ENCODE data around the gene NINJ1. TPM values are rescaled to one million over a fixed set of nuclear protein-coding genes. Genes with fewer than 3 reads are reported as not detected.
A peak's percentile ranks its signal among the peaks of the same experiment; 100 is the strongest.

The NINJ1 gene
- total and polyA plus RNA-seq, 2 donors (not counting 1 experiment from before 2014, with no cell fraction given) = 8.3 to 13.2 TPM

DNA sequence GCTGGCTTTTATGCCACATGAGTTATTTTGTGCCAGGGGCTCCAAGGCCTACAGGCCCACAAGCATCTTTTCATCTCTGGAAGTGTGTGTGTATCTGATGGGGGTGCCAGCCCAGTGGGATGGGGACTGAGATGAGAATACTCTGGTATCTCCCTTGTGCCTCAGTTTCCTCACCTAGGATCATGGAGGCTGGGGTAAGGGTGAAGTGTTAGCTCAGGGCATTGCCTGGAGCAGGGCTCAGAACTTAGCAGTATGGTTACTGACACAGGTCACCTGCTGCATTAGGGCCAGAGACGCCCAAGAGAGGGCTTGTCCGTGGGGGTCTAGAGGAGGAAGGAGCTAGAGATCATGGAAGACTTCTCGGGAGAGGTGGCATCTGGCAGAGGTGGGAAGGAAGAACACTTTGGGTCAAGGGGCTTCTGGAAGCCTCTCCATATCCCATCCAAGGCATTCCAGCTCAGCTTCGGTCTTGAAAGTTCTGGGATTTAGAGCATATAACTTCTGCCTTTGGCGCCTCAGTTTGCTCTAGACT is 49.1 kb upstream of the NINJ1 start:
- Histone ChIP-seq H3K9ac (ENCODE audit: low read length) (peak overlapping the region; percentile 57), H3K4me2 (replicated peaks; ENCODE audit: low read depth, low read length, poor library complexity, severe bottlenecking) (peak overlapping the region; percentile 89), H3K9me3 (ENCODE audit: control extremely low read depth in 1 of 3, control insufficient read depth in 2 of 3, insufficient read depth in 1 of 3, low read length in 2 of 3) (peaks cover 0 to 13% (median 0%) of the 10 kb centered on the region in 3 donors), H3K27ac (ENCODE audit: low read length in 2 of 2) (no peak overlapping the region), H3K4me3 (ENCODE audit: control extremely low read depth in 1 of 5, extremely low read depth in 1 of 5, insufficient read depth in 1 of 5, low read depth in 2 of 5, low read length in 4 of 5) (peak overlapping the region in 3 of 5 experiments; percentile 38 to 60 (median 46)), H2AFZ (ENCODE audit: insufficient read depth, low read depth, low read length, poor library complexity, severe bottlenecking) (peak overlapping the region; percentile 56), H3K36me3 (replicated peaks in 1 of 2; ENCODE audit: control extremely low read depth in 1 of 2, control insufficient read depth in 1 of 2, extremely low read depth in 1 of 2, insufficient read depth in 2 of 2, low read length in 1 of 2) (no peaks in the 10 kb centered on the region), H4K20me1 (ENCODE audit: control insufficient read depth, insufficient read depth, low read length, poor library complexity, severe bottlenecking) (no peaks in the 10 kb centered on the region), H3K79me2 (ENCODE audit: control insufficient read depth, insufficient read depth, low read length) (no peaks in the 10 kb centered on the region), H3K27me3 (replicated peaks in 1 of 4; ENCODE audit: control extremely low read depth in 1 of 4, control insufficient read depth in 3 of 4, insufficient read depth in 4 of 4, low read length in 3 of 4) (peaks cover 0 to 33% (median 24%) of the 10 kb centered on the region in 4 experiments), H3K4me1 (ENCODE audit: control insufficient read depth in 2 of 2, insufficient read depth in 2 of 2, low read length in 2 of 2) (peaks cover 13 to 20% of the 10 kb centered on the region in 2 donors)
- TF ChIP-seq EZH2 (IDR thresholded peaks at IDR 0.05; ENCODE audit: borderline replicate concordance, insufficient read depth, low read depth, low read length, poor library complexity, severe bottlenecking) = no peak
- TF ChIP-seq, protein P1, sequence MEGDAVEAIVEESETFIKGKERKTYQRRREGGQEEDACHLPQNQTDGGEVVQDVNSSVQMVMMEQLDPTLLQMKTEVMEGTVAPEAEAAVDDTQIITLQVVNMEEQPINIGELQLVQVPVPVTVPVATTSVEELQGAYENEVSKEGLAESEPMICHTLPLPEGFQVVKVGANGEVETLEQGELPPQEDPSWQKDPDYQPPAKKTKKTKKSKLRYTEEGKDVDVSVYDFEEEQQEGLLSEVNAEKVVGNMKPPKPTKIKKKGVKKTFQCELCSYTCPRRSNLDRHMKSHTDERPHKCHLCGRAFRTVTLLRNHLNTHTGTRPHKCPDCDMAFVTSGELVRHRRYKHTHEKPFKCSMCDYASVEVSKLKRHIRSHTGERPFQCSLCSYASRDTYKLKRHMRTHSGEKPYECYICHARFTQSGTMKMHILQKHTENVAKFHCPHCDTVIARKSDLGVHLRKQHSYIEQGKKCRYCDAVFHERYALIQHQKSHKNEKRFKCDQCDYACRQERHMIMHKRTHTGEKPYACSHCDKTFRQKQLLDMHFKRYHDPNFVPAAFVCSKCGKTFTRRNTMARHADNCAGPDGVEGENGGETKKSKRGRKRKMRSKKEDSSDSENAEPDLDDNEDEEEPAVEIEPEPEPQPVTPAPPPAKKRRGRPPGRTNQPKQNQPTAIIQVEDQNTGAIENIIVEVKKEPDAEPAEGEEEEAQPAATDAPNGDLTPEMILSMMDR (IDR thresholded peaks at IDR 0.05) = no peak
- no peak for DNase-seq
- peaks cover 12% of the 10 kb centered on the region for H3K4me1 Mint-ChIP-seq
- no peaks in the 10 kb centered on the region for H3K9me3 Mint-ChIP-seq (ENCODE audit: insufficient read depth)
- no peak overlapping the region for H3K27ac Mint-ChIP-seq
- POLR2A ChIA-PET = no interaction called here
- peak overlapping the region; percentile 80 for H3K4me3 Mint-ChIP-seq
- intact Hi-C loops (cut with micrococcal nuclease) = no loop called here
- ATAC-seq (ENCODE audit: low read depth) = no peak
- H3K27me3 Mint-ChIP-seq = peaks cover 52% of the 10 kb centered on the region
- WGBS (ENCODE audit: insufficient coverage) = 96% methylated on average over 4 of the region's 5 CpGs
- CTCF ChIA-PET = no interaction called here

DNA sequence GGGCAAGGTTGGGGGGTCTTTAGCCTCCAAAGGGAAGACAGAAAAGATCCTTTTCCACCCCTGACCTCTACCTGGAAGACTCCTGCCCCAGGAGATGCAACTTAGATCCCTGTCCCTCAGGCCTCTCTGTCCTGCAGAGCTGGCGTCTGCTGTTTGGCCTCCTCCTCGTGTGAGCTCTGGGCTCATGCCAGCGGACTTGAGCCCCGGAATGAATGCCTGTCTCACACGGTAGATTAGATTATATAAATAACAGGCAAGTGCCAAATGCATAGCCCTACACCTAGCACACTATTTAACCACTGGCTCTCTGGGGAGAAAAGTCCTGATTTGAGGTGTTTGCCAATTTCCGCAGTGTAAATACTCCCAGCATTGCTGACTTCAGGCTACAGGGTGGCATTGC is 48.5 kb upstream of the NINJ1 start:
- H3K4me3 ChIP-seq (ENCODE audit: control extremely low read depth in 1 of 5, extremely low read depth in 1 of 5, insufficient read depth in 1 of 5, low read depth in 2 of 5, low read length in 4 of 5) = no peak overlapping the region
- Mint-ChIP-seq H3K27me3 (peaks cover 50% of the 10 kb centered on the region), H3K4me3 (peak overlapping the region; percentile 80), H3K4me1 (peaks cover 12% of the 10 kb centered on the region), H3K9me3 (ENCODE audit: insufficient read depth) (no peaks in the 10 kb centered on the region), H3K27ac (no peak overlapping the region)
- H3K79me2 ChIP-seq (ENCODE audit: control insufficient read depth, insufficient read depth, low read length) = no peaks in the 10 kb centered on the region
- ChIA-PET CTCF (no interaction called here), POLR2A (no interaction called here)
- intact Hi-C loops (cut with micrococcal nuclease) = no loop called here
- peaks cover 0 to 13% (median 0%) of the 10 kb centered on the region in 3 donors for H3K9me3 ChIP-seq (ENCODE audit: control extremely low read depth in 1 of 3, control insufficient read depth in 2 of 3, insufficient read depth in 1 of 3, low read length in 2 of 3)
- H3K9ac ChIP-seq (ENCODE audit: low read length) = no peak overlapping the region
- 88% methylated on average over 2 of the region's 6 CpGs for WGBS (ENCODE audit: insufficient coverage)
- TF ChIP-seq, protein P1 (IDR thresholded peaks at IDR 0.05) = no peak
- no peak for TF ChIP-seq EZH2 (IDR thresholded peaks at IDR 0.05; ENCODE audit: borderline replicate concordance, insufficient read depth, low read depth, low read length, poor library complexity, severe bottlenecking)
- no peaks in the 10 kb centered on the region for H3K36me3 ChIP-seq (replicated peaks in 1 of 2; ENCODE audit: control extremely low read depth in 1 of 2, control insufficient read depth in 1 of 2, extremely low read depth in 1 of 2, insufficient read depth in 2 of 2, low read length in 1 of 2)
- no peak overlapping the region for H2AFZ ChIP-seq (ENCODE audit: insufficient read depth, low read depth, low read length, poor library complexity, severe bottlenecking)
- H3K4me1 ChIP-seq (ENCODE audit: control insufficient read depth in 2 of 2, insufficient read depth in 2 of 2, low read length in 2 of 2) = peaks cover 13 to 20% of the 10 kb centered on the region in 2 donors
- no peak overlapping the region for H3K27ac ChIP-seq (ENCODE audit: low read length in 2 of 2)
- ATAC-seq (ENCODE audit: low read depth) (no peak), DNase-seq (no peak)
- no peak overlapping the region for H3K4me2 ChIP-seq (replicated peaks; ENCODE audit: low read depth, low read length, poor library complexity, severe bottlenecking)
- no peaks in the 10 kb centered on the region for H4K20me1 ChIP-seq (ENCODE audit: control insufficient read depth, insufficient read depth, low read length, poor library complexity, severe bottlenecking)
- H3K27me3 ChIP-seq (replicated peaks in 1 of 4; ENCODE audit: control extremely low read depth in 1 of 4, control insufficient read depth in 3 of 4, insufficient read depth in 4 of 4, low read length in 3 of 4) = peaks cover 0 to 33% (median 24%) of the 10 kb centered on the region in 4 experiments
